Measurements from ENCODE around the gene KBTBD8.

DNA sequence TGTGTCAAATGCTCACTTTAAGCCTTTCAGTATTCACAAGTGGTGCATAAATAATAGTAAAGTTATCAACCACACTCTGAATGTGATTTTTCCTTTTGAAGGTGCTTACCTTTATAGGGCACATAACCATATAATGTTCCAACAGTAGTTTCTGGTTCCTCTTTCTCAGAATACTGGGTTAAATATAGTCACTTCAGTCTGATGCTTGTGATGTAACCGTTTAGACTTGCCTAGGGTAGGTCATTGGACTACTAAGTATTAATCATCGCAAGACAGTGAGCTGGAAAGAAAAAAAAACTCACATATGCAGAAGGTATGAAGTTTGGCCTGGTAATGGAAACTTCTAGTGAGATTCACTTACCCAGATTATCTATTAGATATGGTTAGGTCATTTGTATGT lies 1.9 kb downstream of the KBTBD8 start:
- TF ChIP-seq, protein P1, sequence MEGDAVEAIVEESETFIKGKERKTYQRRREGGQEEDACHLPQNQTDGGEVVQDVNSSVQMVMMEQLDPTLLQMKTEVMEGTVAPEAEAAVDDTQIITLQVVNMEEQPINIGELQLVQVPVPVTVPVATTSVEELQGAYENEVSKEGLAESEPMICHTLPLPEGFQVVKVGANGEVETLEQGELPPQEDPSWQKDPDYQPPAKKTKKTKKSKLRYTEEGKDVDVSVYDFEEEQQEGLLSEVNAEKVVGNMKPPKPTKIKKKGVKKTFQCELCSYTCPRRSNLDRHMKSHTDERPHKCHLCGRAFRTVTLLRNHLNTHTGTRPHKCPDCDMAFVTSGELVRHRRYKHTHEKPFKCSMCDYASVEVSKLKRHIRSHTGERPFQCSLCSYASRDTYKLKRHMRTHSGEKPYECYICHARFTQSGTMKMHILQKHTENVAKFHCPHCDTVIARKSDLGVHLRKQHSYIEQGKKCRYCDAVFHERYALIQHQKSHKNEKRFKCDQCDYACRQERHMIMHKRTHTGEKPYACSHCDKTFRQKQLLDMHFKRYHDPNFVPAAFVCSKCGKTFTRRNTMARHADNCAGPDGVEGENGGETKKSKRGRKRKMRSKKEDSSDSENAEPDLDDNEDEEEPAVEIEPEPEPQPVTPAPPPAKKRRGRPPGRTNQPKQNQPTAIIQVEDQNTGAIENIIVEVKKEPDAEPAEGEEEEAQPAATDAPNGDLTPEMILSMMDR (IDR thresholded peaks at IDR 0.05) = no peak
- no peak for TF ChIP-seq POLR2A (IDR thresholded peaks at IDR 0.05)
